Brain microvascular endothelial cell (primary cell): ENCODE data around the gene TENT4B.

Source experiments
- DNase-seq: peaks from one replicate; pipeline ENCODE4 v3.0.0-alpha.2; 2020
- H3K27ac ChIP-seq: fragments of 250-450 bp; sonication (Bioruptor Pico); 2 replicates; pipeline ENCODE4 v1.5.1; 2020; ENCODE audit warnings: mild to moderate bottlenecking, moderate library complexity
- H3K27me3 ChIP-seq: fragments of 250-450 bp; sonication (Bioruptor Pico); replicated peaks from 2 replicates; pipeline ENCODE4 v1.5.1; 2020; ENCODE audit warnings: mild to moderate bottlenecking
- H3K36me3 ChIP-seq: fragments of 250-450 bp; sonication (Bioruptor Pico); replicated peaks from 2 replicates; pipeline ENCODE4 v1.5.1; 2020; ENCODE audit warnings: mild to moderate bottlenecking
- H3K4me3 ChIP-seq: 2 replicates; pipeline ENCODE4 v1.5.1; 2011; ENCODE audit warnings: low read depth, mild to moderate bottlenecking, control low read depth, low read length, moderate library complexity
- CTCF ChIP-seq: IDR thresholded peaks from 2 replicates; pipeline ENCODE4 v1.5.1; 2011; ENCODE audit warnings: low read depth, mild to moderate bottlenecking, moderate library complexity, low read length, control low read depth, inconsistent platforms; ENCODE audit errors: missing control alignments
- in situ Hi-C: cut with HindIII; loops from 2 replicates; pipeline ENCODE4 v1.10.0; 2017; ENCODE audit warnings: low sequenced_read_pairs, low pct_ligation_motif_present

TENT4B gene

GRCh38 chr16:50259334-50260205 is 106.5 kb downstream of the TENT4B start:
- in situ Hi-C loops: no loop called here
- no peaks in the 10 kb centered on the region for H3K36me3 ChIP-seq
- no peak for TF ChIP-seq CTCF
- no peak for DNase-seq
- H3K27ac ChIP-seq: no peak overlapping the region
- no peaks in the 10 kb centered on the region for H3K27me3 ChIP-seq
- H3K4me3 ChIP-seq: no peak overlapping the region

DNA sequence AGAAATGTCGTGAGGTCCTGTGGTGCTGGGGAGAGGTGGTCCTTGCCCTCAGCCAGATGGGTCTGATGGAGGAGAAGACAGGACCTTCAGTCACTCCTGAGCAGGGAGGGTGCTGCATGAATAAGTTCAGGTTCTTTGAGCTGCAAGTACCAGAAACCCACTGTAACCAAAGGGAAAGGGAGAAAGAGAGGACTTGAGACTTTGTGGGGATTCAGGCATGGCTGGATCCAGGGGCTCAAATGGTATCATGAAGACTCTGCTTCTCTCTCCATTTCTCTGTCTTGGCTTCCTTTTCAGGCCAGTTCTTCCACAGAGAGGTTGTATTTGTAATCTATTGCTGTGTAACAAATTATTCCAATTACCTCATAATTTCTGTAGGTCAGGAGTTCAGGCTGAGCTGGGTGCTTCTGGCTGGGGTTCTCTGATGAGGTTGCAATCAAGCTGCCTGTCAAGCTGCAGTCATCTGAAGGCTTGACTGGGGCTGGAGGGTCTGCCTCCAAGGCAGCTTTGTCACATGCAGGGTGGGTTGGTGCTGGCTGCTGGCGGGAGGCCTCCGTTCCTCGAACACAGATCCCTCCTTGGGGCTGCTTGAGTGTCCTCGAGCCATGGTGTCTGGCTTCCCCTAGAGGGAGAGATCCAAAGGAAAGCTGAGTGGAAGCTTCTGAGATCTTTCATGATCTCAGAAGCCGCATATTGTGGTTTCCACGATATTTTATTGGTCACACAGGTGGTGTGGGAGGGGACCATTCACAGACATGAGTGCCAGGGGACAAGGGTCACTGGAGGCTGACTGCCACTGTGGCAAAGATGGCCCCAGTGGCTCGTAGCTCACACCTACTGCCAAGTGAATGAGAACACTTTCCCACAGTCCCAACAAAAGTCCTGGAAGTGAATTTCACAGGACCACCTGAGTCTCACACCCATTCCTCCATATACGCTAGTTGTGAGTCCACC is 107.4 kb downstream of the TENT4B start:
- Histone ChIP-seq H3K27me3 (no peaks in the 10 kb centered on the region), H3K4me3 (no peak overlapping the region), H3K36me3 (no peaks in the 10 kb centered on the region), H3K27ac (no peak overlapping the region)
- in situ Hi-C loops: no loop called here
- DNase-seq: no peak
- no peak for TF ChIP-seq CTCF

GRCh38 chr16:50261160-50261706 is 108.1 kb downstream of the TENT4B start:
- H3K27ac ChIP-seq: no peak overlapping the region
- H3K36me3 ChIP-seq: no peaks in the 10 kb centered on the region
- no peaks in the 10 kb centered on the region for H3K27me3 ChIP-seq
- in situ Hi-C loops: no loop called here
- no peak for DNase-seq
- H3K4me3 ChIP-seq: no peak overlapping the region
- no peak for TF ChIP-seq CTCF

- TF ChIP-seq CTCF: no peak
- in situ Hi-C loops: no loop called here
- DNase-seq: no peak
- Histone ChIP-seq H3K36me3 (no peaks in the 10 kb centered on the region), H3K4me3 (no peak overlapping the region), H3K27me3 (no peaks in the 10 kb centered on the region), H3K27ac (no peak overlapping the region)
Measured at GRCh38 chr16:50261707-50262235, 108.7 kb downstream of the TENT4B start.

- H3K27me3 ChIP-seq: no peaks in the 10 kb centered on the region
- in situ Hi-C loops: no loop called here
- DNase-seq: no peak
- no peaks in the 10 kb centered on the region for H3K36me3 ChIP-seq
- no peak overlapping the region for H3K4me3 ChIP-seq
- no peak for TF ChIP-seq CTCF
- H3K27ac ChIP-seq: no peak overlapping the region
Measured at GRCh38 chr16:50263060-50263909, 110.2 kb downstream of the TENT4B start.
